Muscle layer of colon (tissue), 2 donors: ENCODE measurements around the gene CD55.

ENCODE experiments used
- H3K27ac ChIP-seq: one replicate; pipeline ENCODE4 v1.7.0; 2013; ENCODE audit warnings: low read depth, mild to moderate bottlenecking, low read length, moderate library complexity
- H3K27me3 ChIP-seq, 2 donors: one replicate each; pipeline ENCODE4 v1.7.0; 2013; ENCODE audit warnings: low read length in 2 of 2, mild to moderate bottlenecking in 2 of 2; ENCODE audit not compliant: insufficient read depth in 2 of 2, control insufficient read depth in 1 of 2
- H3K36me3 ChIP-seq: one replicate; pipeline ENCODE4 v1.7.0; 2013; ENCODE audit warnings: mild to moderate bottlenecking, low read length; ENCODE audit not compliant: insufficient read depth
- H3K4me1 ChIP-seq: one replicate; pipeline ENCODE4 v1.7.0; 2013; ENCODE audit warnings: mild to moderate bottlenecking, low read length; ENCODE audit not compliant: insufficient read depth
- H3K4me3 ChIP-seq, 2 donors: one replicate each; pipeline ENCODE4 v1.7.0; 2013; ENCODE audit warnings: low read length in 2 of 2, low read depth in 1 of 2, mild to moderate bottlenecking in 1 of 2, moderate library complexity in 1 of 2
- H3K9ac ChIP-seq: one replicate; pipeline ENCODE4 v1.7.0; 2013; ENCODE audit warnings: low read length
- H3K9me3 ChIP-seq: one replicate; pipeline ENCODE4 v1.7.0; 2013; ENCODE audit warnings: mild to moderate bottlenecking, low read length
- donor health status: abdominal sarcoma.
- donor health status: Adenocarcinoma of cecum.

Gene CD55

GRCh38 chr1:207352554-207352953, 31.1 kb downstream of the CD55 start:
- no peak overlapping the region for H3K4me3 ChIP-seq
- H3K9ac ChIP-seq: no peak overlapping the region
- H3K27ac ChIP-seq: no peak overlapping the region
- peaks cover 5% of the 10 kb centered on the region for H3K36me3 ChIP-seq
- no peaks in the 10 kb centered on the region for H3K4me1 ChIP-seq
- H3K9me3 ChIP-seq: peaks cover 5% of the 10 kb centered on the region
- no peaks in the 10 kb centered on the region for H3K27me3 ChIP-seq

GRCh38 chr1:207355060-207355459, 33.6 kb downstream of the CD55 start:
- peaks cover 4% of the 10 kb centered on the region for H3K36me3 ChIP-seq
- no peak overlapping the region for H3K9ac ChIP-seq
- no peak overlapping the region for H3K27ac ChIP-seq
- H3K4me1 ChIP-seq: no peaks in the 10 kb centered on the region
- H3K27me3 ChIP-seq: no peaks in the 10 kb centered on the region
- peaks cover 2% of the 10 kb centered on the region for H3K9me3 ChIP-seq
- H3K4me3 ChIP-seq: no peak overlapping the region

GRCh38 chr1:207355513-207356295, 34.2 kb downstream of the CD55 start:
- H3K27me3 ChIP-seq: no peaks in the 10 kb centered on the region
- H3K27ac ChIP-seq: no peak overlapping the region
- H3K9me3 ChIP-seq: no peaks in the 10 kb centered on the region
- no peak overlapping the region for H3K4me3 ChIP-seq
- no peak overlapping the region for H3K9ac ChIP-seq
- peaks cover 4% of the 10 kb centered on the region for H3K36me3 ChIP-seq
- no peaks in the 10 kb centered on the region for H3K4me1 ChIP-seq

- Histone ChIP-seq H3K36me3 (peaks cover 11% of the 10 kb centered on the region), H3K9ac (no peak overlapping the region), H3K27me3 (no peaks in the 10 kb centered on the region), H3K9me3 (no peaks in the 10 kb centered on the region), H3K4me3 (no peak overlapping the region), H3K4me1 (no peaks in the 10 kb centered on the region), H3K27ac (no peak overlapping the region)
Observed at GRCh38 chr1:207361029-207361428, 39.6 kb downstream of the CD55 start.

GRCh38 chr1:207361889-207362288, 40.4 kb downstream of the CD55 start:
- H3K36me3 ChIP-seq: peaks cover 11% of the 10 kb centered on the region
- no peak overlapping the region for H3K9ac ChIP-seq
- no peaks in the 10 kb centered on the region for H3K9me3 ChIP-seq
- no peak overlapping the region for H3K27ac ChIP-seq
- H3K27me3 ChIP-seq: no peaks in the 10 kb centered on the region
- no peak overlapping the region for H3K4me3 ChIP-seq
- H3K4me1 ChIP-seq: no peaks in the 10 kb centered on the region

- Histone ChIP-seq H3K36me3 (peaks cover 11% of the 10 kb centered on the region), H3K27ac (no peak overlapping the region), H3K4me3 (no peak overlapping the region), H3K4me1 (no peaks in the 10 kb centered on the region), H3K27me3 (no peaks in the 10 kb centered on the region), H3K9ac (no peak overlapping the region), H3K9me3 (no peaks in the 10 kb centered on the region)
Observed at GRCh38 chr1:207362962-207363860, 41.7 kb downstream of the CD55 start.

- H3K4me3 ChIP-seq: no peak overlapping the region
- peaks cover 11% of the 10 kb centered on the region for H3K36me3 ChIP-seq
- H3K27me3 ChIP-seq: no peaks in the 10 kb centered on the region
- no peaks in the 10 kb centered on the region for H3K4me1 ChIP-seq
- H3K9me3 ChIP-seq: no peaks in the 10 kb centered on the region
- no peak overlapping the region for H3K9ac ChIP-seq
- no peak overlapping the region for H3K27ac ChIP-seq
Observed at GRCh38 chr1:207363871-207364270, 42.4 kb downstream of the CD55 start.

GRCh38 chr1:207364614-207365013, 43.1 kb downstream of the CD55 start:
- no peaks in the 10 kb centered on the region for H3K27me3 ChIP-seq
- peaks cover 9% of the 10 kb centered on the region for H3K36me3 ChIP-seq
- H3K27ac ChIP-seq: no peak overlapping the region
- H3K4me3 ChIP-seq: no peak overlapping the region
- H3K4me1 ChIP-seq: no peaks in the 10 kb centered on the region
- no peaks in the 10 kb centered on the region for H3K9me3 ChIP-seq
- H3K9ac ChIP-seq: no peak overlapping the region

- Histone ChIP-seq H3K27me3 (no peaks in the 10 kb centered on the region), H3K27ac (no peak overlapping the region), H3K36me3 (peaks cover 7% of the 10 kb centered on the region), H3K4me3 (no peak overlapping the region), H3K4me1 (no peaks in the 10 kb centered on the region), H3K9ac (no peak overlapping the region), H3K9me3 (no peaks in the 10 kb centered on the region)
Observed at GRCh38 chr1:207365063-207365462, 43.6 kb downstream of the CD55 start.

- no peaks in the 10 kb centered on the region for H3K9me3 ChIP-seq
- no peaks in the 10 kb centered on the region for H3K27me3 ChIP-seq
- no peak overlapping the region for H3K9ac ChIP-seq
- no peak overlapping the region for H3K27ac ChIP-seq
- no peak overlapping the region for H3K4me3 ChIP-seq
- no peaks in the 10 kb centered on the region for H3K4me1 ChIP-seq
- peaks cover 4% of the 10 kb centered on the region for H3K36me3 ChIP-seq
Observed at GRCh38 chr1:207366022-207366421, 44.5 kb downstream of the CD55 start.

- H3K9ac ChIP-seq: no peak overlapping the region
- no peaks in the 10 kb centered on the region for H3K36me3 ChIP-seq
- H3K4me1 ChIP-seq: no peaks in the 10 kb centered on the region
- H3K9me3 ChIP-seq: no peaks in the 10 kb centered on the region
- H3K27ac ChIP-seq: no peak overlapping the region
- H3K27me3 ChIP-seq: no peaks in the 10 kb centered on the region
- no peak overlapping the region for H3K4me3 ChIP-seq
Observed at GRCh38 chr1:207388721-207389120, 67.2 kb downstream of the CD55 start.
